Measurements from ENCODE around the gene TSHZ2.

The TSHZ2 gene

GRCh38 chr20:53061192-53062108 is 89.3 kb downstream of the TSHZ2 start:
- DNase-seq (ENCODE audit: low spot score), result no peak

- no peak for DNase-seq (ENCODE audit: low spot score)
Measured at GRCh38 chr20:53064935-53065334, 92.8 kb downstream of the TSHZ2 start.

- no peak for DNase-seq (ENCODE audit: low spot score)
Measured at GRCh38 chr20:53068241-53068640, 96.1 kb downstream of the TSHZ2 start.

- DNase-seq (ENCODE audit: low spot score), result no peak
Measured at GRCh38 chr20:53069132-53069531, 97.0 kb downstream of the TSHZ2 start.

- no peak for DNase-seq (ENCODE audit: low spot score)
Measured at GRCh38 chr20:53070224-53070623, 98.1 kb downstream of the TSHZ2 start.

- DNase-seq (ENCODE audit: low spot score), result no peak
Measured at GRCh38 chr20:53070706-53071392, 98.7 kb downstream of the TSHZ2 start.

GRCh38 chr20:53071833-53072232 is 99.7 kb downstream of the TSHZ2 start:
- DNase-seq (ENCODE audit: low spot score), result no peak

GRCh38 chr20:53072923-53073579 is 100.9 kb downstream of the TSHZ2 start:
- no peak for DNase-seq (ENCODE audit: low spot score)

GRCh38 chr20:53073636-53074415 is 101.7 kb downstream of the TSHZ2 start:
- no peak for DNase-seq (ENCODE audit: low spot score)

GRCh38 chr20:53074811-53075314 is 102.7 kb downstream of the TSHZ2 start:
- peak; percentile 60 for DNase-seq (ENCODE audit: low spot score)

- no peak for DNase-seq (ENCODE audit: low spot score)
Measured at GRCh38 chr20:53076668-53077067, 104.5 kb downstream of the TSHZ2 start.

GRCh38 chr20:53077373-53078205 is 105.4 kb downstream of the TSHZ2 start:
- peak; percentile 44 for DNase-seq (ENCODE audit: low spot score)

GRCh38 chr20:53078761-53079160 is 106.6 kb downstream of the TSHZ2 start:
- no peak for DNase-seq (ENCODE audit: low spot score)

GRCh38 chr20:53079261-53079691 is 107.1 kb downstream of the TSHZ2 start:
- DNase-seq (ENCODE audit: low spot score), result peak; percentile 13

GRCh38 chr20:53079828-53080686 is 107.9 kb downstream of the TSHZ2 start:
- no peak for DNase-seq (ENCODE audit: low spot score)

- DNase-seq (ENCODE audit: low spot score), result no peak
Measured at GRCh38 chr20:53080687-53080962, 108.5 kb downstream of the TSHZ2 start.

- no peak for DNase-seq (ENCODE audit: low spot score)
Measured at GRCh38 chr20:53080969-53081871, 109.1 kb downstream of the TSHZ2 start.

- no peak for DNase-seq (ENCODE audit: low spot score)
Measured at GRCh38 chr20:53081916-53082863, 110.0 kb downstream of the TSHZ2 start.

All from GM03348 (cell line).